H54 (cell line): ENCODE data around the gene ZNF66.
"Not testable (repeated sequence)": the region's sequence is repeated elsewhere in the genome, so short reads cannot be mapped to it uniquely, and the experiment has no call there.

Experiments used
- DNase-seq: peaks from one replicate; pipeline ENCODE4 v3.0.0; 2011; ENCODE audit warnings: low spot score, mixed read lengths; ENCODE audit not compliant: insufficient read length
- FAIRE-seq: peaks from 3 replicates; lab custom pipeline; 2011; peaks lifted over from hg19 to GRCh38; lab: Jason Lieb, UNC
- POLR2A ChIP-seq: IDR thresholded peaks from 2 replicates; pipeline ENCODE4 v1.6.1; 2011; ENCODE audit warnings: low read depth, mild to moderate bottlenecking, low read length

ZNF66 gene

GRCh38 chr19:20776083-20777076 lies at the start of gene ZNF66:
TSS of gene ZNF66 (plus strand) at chr19:20776304. CDS start at chr19:20776448, 144 bp downstream.
- peak; percentile 56 for DNase-seq
- peak; percentile 24; the same call in 1 of the 2 replicates for TF ChIP-seq POLR2A
- peak; percentile 96 for FAIRE-seq

- not testable (repeated sequence) for FAIRE-seq, DNase-seq
Measured at GRCh38 chr19:20750169-20750568, 25.9 kb upstream of the ZNF66 start.

- not testable (repeated sequence) for FAIRE-seq
Measured at GRCh38 chr19:20752291-20752690, 23.8 kb upstream of the ZNF66 start.

GRCh38 chr19:20769225-20769736 lies 6.8 kb upstream of the ZNF66 start:
- DNase-seq, FAIRE-seq: not testable (repeated sequence)

More at GRCh38 chr19:20752291-20752690, 23.8 kb upstream of the ZNF66 start:
- not testable (repeated sequence) for DNase-seq

DNA sequence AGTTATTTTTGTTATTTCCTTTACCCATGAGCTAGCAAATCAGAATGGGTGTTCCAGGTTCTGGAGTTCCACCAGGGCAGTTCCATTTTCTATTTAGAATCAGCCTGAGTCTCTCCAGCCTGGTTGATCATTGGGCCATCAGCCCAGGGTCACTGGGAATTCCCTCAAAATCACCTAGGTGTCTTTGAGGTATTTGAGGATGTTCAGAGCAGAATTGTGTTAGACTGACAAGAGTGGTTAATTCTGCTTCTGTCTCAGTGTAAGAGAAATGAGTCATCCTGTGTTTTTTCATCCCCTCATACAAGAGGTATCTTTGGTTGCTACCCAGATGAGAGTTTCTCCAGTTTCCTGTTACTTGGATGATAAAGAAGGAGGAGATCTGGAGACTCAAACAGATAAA lies 11.7 kb downstream of the ZNF66 start:
- no peak for TF ChIP-seq POLR2A
- DNase-seq: no peak
- no peak for FAIRE-seq

- DNase-seq (no peak), FAIRE-seq (no peak)
- TF ChIP-seq POLR2A: no peak
Measured at GRCh38 chr19:20791806-20792205, 15.7 kb downstream of the ZNF66 start.

DNA sequence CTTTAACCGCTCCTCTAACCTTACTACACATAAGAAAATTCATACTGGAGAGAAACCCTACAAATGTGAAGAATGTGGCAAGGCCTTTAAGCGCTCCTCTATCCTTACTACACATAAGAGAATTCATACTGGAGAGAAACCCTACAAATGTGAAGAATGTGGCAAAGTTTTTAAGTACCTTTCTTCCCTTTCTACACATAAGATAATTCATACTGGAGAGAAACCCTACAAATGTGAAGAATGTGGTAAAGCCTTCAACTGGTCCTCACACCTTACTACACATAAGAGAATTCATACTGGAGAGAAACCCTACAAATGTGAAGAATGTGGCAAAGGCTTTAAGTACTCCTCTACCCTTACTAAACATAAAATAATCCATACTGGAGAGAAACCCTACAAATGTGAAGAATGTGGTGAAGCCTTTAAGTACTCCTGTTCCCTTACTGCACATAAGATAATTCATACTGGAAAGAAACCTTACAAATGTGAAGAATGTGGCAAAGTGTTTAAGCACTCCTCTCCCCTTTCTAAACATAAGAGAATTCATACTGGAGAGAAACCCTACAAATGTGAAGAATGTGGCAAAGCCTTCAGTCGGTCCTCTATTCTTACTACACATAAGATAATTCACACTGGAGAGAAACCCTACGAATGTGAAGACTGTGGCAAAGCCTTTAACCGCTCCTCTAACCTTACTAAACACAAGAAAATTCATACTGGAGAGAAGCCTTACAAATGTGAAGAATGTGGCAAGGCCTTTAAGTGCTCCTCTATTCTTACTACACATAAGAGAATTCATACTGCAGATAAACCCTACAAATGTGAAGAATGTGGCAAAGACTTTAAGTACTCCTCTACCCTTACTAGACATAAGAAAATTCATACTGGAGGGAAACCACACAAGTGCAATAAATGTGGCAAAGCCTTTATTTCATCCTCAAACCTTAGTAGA lies 30.5 kb downstream of the ZNF66 start:
- DNase-seq, FAIRE-seq: not testable (repeated sequence)

GRCh38 chr19:20840371-20840770 lies 64.3 kb downstream of the ZNF66 start:
- FAIRE-seq (no peak), DNase-seq (no peak)

More at GRCh38 chr19:20840371-20840770, 64.3 kb downstream of the ZNF66 start:
- TF ChIP-seq POLR2A: no peak
